KBM-7 (cell line): ENCODE measurements around the gene SPSB1.

Source experiments
- DNase-seq: peaks from one replicate; pipeline ENCODE4 v3.0.0-alpha.2; 2015
- in situ Hi-C: fragments of 300-500 bp; cut with MboI; formaldehyde crosslinking; loops from 2 replicates; pipeline ENCODE4 v1.14.3; 2020; ENCODE audit warnings: low sequenced_read_pairs, low pct_unique_long_range_greater_than_20kb, mixed read lengths

The SPSB1 gene

DNA sequence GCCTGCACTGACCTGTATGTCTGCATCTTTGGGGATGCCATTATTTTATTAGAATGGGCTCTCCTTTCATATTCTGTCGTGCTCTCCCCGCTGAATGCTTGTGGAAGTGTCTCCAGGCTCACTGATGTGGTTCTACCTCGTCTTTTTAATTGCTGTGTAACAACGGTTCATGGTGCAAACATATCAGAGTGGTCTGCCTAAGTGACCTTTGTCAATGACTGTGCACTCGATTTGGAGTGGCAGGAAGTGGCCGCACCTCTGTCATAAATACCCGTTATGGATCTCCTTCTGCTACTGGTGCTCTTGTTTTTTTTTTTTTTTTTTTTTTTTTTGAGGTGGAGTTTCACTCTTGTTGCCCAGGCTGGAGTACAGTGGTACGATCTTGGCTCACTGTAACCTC lies 38.3 kb downstream of the SPSB1 start:
- DNase-seq: no peak
- in situ Hi-C loops: no loop called here

DNA sequence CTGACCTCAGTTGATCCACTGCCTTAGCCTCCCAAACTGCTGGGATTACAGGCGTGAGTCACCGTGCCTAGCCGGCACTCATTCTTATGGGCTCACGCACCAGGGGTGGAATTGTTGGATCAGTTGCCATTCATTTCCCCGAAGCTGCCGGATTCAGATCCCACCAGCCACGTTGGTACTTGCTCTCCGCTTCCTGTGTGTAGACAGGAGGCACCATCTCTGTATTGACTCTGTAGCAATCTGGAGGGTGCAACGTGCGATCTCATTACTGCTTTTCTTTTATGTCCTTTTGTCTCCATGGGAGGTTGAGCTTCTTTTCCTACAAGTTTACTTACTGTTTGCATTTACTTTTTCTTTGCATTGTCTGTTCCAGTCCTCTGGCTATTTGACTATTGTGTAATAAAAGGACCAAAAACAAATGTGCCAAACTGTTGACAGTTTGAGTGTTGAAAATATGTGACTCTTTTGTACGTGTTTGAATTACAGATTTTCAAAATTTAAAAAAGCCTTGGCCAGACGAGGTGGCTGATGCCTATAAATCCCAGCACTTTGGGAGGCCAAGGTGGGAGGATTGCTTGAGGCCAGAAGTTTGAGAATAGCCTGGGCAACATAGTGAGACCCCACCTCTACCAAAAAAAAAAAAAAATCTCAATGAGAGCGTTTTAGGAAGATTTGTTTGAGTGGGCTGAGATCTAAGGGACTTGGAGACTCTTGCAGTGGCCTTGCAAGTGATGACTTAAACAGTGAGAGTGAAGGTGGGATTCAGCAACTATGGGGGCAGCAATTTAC lies 39.1 kb downstream of the SPSB1 start:
- no peak for DNase-seq
- in situ Hi-C loops: no loop called here

DNA sequence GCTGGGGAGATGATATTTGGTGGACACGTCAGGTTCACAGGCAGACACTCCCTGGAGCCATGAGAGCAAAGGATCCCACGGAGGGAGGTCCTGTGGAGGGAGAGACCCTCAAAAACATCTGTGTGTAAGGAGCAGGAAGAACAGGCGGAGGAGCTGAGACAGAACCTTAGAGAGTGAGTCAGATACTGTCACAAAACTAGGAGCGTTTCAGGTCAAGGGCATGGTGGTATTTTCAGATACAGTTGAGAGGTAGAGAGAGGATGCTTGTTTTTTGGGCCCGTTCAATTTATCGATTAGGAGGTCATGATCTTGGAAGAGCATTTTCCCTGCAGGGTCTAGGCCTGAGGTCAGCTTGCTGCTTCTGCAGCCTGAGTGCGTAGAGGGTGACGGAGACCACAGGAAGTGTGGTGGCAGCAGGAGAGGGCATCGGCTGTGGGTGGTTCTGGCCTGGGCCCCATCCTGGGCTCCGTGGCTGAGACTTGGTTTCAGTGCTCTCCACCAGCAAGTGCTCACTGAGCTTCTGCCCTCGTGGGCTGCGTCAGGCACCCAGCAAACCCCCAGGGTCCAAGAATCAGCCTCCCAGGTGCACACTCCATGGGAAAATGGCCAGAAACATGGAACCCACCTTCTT lies 39.9 kb downstream of the SPSB1 start:
- no peak for DNase-seq
- in situ Hi-C loops: no loop called here

DNA sequence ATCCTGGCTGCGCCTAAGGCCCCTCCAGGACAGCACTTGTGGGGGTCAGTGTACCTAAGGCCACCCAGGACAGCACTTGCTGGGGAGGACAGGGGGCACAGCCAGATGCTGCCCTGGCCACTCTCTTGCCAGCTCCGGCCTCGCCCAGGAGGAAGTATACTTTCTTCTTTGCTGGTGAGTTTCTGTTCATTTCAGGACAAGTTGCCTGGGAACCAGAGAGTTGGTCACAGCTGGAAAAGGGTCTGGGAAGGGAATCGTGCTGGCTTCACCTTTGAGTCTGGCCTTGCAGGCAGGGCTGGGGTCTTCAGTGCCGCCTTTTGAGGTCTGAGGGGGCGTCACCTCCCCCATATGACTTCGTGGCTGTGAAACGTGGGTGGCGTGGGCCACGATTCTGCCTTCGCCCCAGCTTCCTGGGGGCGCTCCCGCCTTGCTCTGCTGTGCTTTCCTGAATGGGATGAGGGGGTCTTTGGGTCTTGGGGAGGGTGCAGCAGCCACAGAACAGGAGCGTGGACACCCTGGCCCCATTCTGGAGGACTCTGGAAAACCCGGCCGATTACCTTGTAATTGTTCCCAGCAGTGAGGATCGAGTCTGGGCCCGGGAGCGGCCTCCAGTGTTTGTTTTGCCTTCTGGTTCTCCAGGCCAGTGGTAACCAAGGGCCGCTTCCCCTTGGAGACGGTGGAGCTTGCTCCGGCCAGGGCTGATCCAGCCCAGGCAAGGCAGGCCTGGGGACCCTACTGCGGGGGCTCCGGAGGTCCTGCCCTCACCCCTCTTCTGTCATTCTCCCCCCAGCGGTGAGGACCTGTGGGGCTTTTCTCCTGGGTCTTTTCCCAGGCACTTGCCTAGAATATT lies 45.9 kb downstream of the SPSB1 start:
- no peak for DNase-seq
- in situ Hi-C loops: no loop called here

DNA sequence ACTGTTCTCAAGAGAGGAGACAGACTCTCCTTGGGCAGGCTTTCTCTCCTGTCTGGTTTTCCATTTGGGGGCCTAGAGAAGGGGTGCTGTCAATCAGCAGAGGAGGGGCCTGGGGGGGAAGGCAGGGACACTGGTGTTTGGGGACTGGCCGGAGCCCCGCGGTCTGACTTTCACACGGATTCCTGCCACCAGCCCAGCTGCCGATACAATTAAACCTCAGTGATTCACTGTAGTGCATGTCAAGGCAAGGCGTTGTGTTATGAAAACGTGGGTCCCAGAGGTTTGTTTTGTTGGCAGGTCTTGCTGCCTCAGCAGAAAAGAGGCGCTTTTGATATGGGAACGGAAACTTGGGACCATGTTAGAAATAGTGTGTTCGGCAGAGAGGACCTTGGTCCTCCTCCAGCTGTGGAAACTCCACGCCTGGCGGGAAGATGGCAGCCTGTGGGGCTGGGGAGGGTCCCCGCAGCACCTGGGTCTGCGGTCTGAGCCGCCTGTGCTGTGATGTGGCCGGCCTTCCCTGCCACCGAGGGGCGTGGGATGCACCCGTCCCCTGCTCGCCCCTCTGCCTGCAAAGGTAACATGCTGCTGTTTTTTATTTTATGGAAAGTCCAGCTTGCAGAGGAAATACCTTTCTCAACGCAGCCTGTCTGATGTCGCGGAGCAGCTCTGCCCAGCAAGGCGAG lies 47.6 kb downstream of the SPSB1 start:
- in situ Hi-C loops: no loop called here
- DNase-seq: no peak

DNA sequence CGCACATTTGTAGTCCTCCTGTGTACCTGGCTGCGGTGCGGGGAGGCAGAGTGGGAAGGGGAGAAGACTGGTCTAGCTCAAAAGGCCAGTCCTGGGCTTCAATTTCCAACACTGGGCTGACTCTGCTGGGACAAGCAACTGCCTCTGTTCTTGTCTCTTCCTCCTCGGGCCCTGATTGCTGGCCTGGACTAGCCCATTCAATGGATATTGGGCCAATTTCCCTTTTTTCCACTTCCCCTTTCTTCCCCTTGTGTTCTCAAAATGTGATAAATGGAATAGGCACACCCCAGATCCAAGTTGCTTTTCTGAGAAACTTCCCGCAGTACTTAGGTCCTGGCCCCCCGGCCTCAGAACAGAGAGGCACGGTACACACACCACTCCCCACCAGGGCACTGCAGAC lies 48.2 kb downstream of the SPSB1 start:
- in situ Hi-C loops: no loop called here
- peak; percentile 49 for DNase-seq

DNA sequence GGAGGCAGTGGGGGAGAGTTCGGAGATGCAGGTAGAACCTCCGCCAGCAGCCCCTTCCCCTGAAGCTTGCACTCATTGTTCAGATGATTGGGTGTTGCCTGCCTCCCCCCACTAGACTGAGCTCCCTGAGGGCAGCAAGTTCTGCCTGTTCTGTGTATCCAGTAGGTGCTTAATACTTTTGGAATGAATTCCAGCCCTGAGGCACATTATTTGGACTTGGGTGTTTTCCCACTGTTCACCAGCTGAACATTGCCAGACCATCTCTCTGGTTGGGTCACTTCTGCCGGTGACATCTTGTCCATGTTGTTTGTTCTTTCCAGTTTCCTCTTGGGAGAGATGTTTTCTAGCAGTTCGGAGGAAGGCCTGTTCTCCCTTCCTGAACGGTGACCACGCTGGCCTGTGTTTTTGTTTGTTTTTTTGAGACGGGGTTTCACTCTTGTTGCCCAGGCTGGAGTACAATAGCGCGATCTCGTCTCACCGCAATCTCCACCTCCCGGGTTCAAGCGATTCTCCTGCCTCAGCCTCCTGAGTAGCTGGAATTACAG lies 48.7 kb downstream of the SPSB1 start:
- in situ Hi-C loops: no loop called here
- DNase-seq: no peak

DNA sequence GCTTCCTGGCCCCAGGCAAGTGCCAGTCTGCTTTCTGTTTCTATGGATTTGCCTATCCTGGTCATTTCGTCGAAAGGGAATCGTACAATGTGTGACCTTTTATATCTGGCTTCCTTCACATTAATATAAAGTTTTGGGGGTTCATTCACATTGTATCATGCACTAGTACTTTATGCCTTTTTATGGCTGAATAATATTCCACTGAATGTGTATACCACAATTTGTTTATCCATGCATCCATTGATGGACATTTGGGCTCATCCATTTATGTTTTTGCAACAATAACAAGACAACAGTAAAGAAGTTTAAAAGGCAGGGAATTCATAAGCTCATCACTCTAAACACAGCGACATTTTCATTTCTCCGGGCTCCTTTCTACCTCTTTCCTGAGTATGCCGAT lies 50.6 kb downstream of the SPSB1 start:
- no peak for DNase-seq
- in situ Hi-C loops: no loop called here

DNA sequence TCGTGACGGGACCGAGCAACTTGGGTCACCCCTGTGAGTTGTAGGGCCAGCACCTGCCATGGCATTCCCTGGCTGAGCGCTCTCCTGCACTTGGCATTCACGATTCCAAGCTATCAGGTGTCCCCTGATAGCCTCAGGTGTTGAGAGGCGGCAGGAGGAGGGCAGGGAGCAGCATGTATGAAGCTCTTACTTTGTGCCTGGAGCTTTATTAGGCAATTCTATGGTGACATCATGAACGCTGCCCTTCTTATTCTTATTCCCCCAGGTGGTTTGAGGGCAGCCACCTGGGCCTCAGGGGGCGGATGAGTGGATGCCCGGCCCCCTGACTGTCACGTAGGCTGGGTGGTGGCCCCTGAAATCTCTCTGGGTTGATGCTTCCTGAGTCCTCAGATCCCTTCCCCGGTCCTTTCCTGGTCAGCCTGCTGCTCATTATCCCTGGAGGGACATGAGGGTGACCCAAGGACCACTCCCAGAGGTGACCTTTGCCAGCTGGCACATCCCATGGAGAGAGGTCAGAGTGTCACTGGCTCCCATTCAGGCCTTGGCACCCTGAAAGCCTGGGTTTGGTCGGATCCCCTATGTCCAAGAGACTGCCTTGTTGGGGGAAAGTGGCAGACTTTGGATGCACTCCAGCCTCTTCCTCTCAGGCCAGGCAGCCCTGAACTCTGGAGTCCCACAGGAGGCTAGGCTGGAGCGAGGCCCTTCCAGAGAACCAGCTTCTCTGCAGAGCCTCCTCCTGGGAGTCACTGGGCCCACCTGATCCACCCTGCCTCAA lies 51.9 kb downstream of the SPSB1 start:
- in situ Hi-C loops: no loop called here
- DNase-seq: no peak

DNA sequence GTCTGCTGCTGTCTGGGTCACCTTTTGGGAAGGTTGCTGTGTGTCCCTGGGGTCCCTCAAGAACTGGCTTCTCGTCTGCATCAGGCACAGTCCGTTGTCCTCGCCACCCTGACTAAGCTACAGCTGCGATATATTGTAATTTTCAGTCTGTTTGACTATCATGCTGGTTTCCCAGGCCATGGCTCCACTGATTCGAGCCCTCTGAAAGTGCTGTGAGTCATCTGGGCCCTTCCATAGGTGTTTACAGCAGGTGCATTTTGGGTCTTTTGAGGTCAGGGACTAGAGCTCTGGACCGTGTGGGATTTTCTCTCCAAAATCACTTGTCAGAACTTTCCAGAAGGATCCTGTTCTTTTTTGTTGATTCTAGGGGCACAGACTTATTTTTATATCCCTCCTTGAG lies 52.8 kb downstream of the SPSB1 start:
- DNase-seq: no peak
- in situ Hi-C loops: no loop called here

DNA sequence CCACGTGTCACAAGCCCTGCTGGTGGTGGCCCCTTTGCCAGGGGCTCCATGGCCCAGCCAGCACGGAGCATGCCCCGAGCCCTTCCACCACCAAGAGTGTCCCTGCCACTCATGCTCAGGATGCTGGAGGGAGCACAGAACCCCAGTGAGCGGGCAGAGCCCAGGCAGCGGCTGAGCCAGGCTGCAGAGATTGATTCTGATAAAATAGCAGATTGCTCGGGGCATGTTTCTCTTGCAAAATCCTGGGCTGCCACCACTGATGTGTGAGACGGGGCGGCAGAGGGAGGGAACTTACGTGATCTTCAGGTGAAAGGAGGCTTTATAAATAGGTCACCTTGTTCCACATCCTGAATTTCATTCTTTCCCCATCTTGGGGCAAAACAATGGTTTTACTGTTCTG lies 53.2 kb downstream of the SPSB1 start:
- in situ Hi-C loops: no loop called here
- no peak for DNase-seq

DNA sequence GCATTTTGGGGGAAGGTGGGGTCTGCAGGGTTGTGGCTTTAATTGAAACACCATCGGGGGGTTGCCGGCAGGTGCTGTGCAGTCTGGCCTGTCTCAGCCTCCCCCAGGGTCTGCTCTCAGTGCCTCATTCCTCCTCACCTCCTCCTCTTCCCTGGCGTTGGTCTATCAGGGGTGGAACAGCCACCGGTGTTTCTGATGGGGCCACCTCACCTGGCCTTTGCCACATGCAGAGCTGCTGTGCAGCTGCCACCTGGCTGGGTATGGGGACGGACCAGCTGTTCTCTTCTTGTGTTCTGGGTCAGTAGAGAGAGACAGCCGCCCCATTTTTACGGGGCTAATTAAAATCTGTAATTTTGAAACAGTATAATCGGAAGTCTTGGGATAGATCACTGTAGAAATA lies 53.9 kb downstream of the SPSB1 start:
- in situ Hi-C loops: no loop called here
- no peak for DNase-seq

DNA sequence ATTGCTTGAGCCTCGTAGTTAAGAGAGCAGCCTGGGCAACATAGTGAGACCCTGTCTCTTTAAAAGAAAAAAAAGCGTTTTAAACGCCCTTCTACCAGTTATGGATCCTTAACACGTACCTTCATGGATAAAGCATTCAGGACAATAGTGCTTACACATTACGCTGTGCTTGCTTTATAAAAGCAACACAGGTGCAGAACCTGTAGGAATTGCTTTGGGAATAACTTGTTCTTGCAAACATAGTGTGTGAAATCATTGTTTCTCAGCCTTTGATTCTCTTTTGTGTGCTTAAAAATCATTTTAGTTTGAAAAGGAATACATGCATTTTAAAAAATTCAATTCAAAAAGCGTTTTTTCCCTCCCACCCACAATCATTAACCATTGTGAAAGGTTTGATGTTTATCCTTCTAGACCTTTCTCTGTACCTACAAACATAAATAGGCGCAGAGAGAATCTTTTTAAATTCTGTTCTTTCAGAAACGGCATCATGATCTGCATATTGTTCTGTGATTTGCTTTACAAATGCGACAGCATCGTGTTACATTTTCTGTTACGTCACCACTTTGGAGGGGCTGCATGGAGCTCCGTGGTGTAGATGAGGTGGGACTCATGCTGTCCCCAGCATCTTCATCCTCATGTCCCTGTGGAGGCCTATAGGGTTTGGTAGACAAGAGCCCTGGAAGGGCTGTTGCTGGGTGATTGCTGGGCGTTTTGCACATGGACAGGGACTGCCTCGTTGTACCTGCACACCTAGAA lies 54.6 kb downstream of the SPSB1 start:
- in situ Hi-C loops: no loop called here
- no peak for DNase-seq

DNA sequence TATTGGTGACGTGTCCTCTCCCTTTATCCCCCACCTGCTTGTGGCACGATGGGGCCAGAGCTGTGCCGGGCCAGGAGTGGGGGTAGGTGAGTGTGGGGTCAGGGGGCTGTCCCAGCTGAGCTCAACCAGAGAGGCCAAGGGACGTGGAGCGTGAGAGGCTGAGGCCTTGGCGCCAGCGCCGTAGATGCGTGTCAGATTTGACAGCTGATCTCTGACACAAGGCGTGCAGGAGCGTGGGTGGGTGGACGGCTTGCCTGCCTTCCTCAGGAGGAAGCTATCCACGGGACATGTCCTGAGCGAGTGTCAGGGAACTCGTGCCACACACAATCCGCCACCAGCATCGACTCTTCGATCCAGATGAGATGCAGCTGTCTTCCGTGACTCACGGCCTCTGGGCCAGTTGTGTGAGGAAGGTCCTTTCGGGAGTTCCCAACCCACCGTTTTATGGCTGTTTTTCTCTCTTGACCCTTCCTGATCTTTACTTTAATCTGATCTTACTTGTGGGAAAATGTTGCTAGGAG lies 56.7 kb downstream of the SPSB1 start:
- no peak for DNase-seq
- in situ Hi-C loops: no loop called here

DNA sequence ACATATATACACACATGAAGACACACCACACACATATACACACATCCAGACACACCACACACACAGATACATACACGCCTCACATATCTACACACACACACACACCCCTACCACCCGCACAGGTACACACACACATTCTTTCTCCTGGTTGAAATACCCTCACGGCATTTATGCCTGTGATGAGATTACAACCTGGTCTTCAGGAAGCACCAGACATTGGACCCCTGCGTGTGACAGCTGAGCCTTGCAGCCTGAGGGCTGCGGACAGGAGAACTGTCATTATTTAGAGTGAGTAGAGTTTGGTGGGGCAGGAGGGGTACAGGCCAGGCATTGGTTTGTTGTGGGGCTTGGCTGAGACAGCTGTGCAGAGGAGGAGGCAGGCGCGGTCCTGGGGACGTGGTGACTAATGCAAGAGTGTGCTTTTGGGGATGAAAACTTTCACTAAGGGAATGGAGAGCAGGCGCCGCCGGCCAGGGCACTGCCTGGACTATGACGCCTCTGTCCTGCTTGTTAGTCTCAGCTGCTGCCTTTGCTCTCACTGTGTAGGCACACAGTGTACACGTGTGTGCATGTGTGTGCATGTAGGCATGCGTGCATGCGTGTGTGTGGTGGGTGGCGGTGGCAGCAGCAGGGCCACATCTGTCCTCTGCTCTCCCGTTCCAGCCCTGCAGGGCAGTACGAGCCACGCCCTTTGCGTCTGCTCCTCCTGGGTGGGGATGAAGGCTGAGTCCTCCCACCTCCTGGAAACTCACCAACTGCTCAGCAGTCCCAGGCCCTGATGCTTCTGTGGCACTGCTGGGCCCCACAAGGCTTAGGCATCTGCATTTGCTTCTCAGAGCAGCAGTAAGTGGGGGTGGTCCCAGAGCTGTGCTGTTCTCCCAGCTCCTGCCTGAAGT lies 57.6 kb downstream of the SPSB1 start:
- in situ Hi-C loops: no loop called here
- DNase-seq: no peak

DNA sequence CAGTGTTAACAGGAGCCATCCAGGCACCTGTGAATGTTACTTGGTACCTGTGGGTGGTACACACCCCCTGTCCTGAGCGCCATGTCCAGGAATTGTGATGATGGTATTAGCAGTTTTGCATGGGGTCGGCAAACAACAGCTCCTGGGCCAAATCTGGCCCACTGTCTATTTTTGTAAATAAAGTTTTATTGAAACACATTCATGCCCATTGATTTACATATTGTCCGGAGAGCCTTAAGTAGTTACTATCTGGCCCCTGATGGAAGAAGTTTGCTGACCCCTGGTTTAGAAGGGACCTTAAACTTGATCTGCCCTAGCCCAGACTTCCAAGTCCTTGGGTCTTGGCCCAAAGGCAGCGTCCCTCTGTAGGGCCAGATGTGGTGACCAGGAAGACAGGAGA lies 58.3 kb downstream of the SPSB1 start:
- in situ Hi-C loops: no loop called here
- no peak for DNase-seq
